ENCODE data around the gene HBP1. TPM values are rescaled to one million over a fixed set of nuclear protein-coding genes. Genes with fewer than 3 reads are reported as not detected.
A peak's percentile ranks its signal among the peaks of the same experiment; 100 is the strongest.

HBP1 gene
- total and polyA plus RNA-seq, 2 experiments from 2014 or later: 36.0 to 52.8 TPM

DNA sequence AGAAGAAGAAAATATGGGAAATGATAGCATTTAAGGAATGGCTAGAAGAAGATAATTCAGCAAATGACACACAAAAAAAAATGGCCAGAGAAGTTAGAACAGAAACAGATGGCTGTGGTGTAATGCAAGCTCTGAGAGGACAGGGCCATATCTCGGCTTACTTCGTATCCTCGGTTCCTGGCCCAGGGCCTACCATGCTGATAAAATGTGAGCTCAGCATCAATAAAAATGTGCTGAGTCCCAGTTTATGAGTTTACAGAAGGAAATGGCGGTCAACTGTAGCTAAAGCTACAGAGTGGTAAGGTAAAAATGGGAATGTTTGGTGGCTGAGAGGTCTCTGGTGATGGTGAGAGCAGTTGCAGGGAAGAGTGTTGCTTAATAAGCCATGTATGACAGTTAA, 40.8 kb downstream of the HBP1 start (continued):
- TF ChIP-seq, protein P1, sequence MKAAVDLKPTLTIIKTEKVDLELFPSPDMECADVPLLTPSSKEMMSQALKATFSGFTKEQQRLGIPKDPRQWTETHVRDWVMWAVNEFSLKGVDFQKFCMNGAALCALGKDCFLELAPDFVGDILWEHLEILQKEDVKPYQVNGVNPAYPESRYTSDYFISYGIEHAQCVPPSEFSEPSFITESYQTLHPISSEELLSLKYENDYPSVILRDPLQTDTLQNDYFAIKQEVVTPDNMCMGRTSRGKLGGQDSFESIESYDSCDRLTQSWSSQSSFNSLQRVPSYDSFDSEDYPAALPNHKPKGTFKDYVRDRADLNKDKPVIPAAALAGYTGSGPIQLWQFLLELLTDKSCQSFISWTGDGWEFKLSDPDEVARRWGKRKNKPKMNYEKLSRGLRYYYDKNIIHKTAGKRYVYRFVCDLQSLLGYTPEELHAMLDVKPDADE (IDR thresholded peaks at IDR 0.05): no peak
- no peak for TF ChIP-seq ZNF114 (CRISPR knock-in tag; IDR thresholded peaks at IDR 0.05)
- no peak for TF ChIP-seq POLR2AphosphoS5 (IDR thresholded peaks at IDR 0.05; ENCODE audit: low read depth)
- TF ChIP-seq JUNB (IDR thresholded peaks at IDR 0.05; ENCODE audit: unreplicated experiment): no peak
- TF ChIP-seq NANOG (IDR thresholded peaks at IDR 0.05; ENCODE audit: borderline replicate concordance): no peak
- TF ChIP-seq, protein P2, sequence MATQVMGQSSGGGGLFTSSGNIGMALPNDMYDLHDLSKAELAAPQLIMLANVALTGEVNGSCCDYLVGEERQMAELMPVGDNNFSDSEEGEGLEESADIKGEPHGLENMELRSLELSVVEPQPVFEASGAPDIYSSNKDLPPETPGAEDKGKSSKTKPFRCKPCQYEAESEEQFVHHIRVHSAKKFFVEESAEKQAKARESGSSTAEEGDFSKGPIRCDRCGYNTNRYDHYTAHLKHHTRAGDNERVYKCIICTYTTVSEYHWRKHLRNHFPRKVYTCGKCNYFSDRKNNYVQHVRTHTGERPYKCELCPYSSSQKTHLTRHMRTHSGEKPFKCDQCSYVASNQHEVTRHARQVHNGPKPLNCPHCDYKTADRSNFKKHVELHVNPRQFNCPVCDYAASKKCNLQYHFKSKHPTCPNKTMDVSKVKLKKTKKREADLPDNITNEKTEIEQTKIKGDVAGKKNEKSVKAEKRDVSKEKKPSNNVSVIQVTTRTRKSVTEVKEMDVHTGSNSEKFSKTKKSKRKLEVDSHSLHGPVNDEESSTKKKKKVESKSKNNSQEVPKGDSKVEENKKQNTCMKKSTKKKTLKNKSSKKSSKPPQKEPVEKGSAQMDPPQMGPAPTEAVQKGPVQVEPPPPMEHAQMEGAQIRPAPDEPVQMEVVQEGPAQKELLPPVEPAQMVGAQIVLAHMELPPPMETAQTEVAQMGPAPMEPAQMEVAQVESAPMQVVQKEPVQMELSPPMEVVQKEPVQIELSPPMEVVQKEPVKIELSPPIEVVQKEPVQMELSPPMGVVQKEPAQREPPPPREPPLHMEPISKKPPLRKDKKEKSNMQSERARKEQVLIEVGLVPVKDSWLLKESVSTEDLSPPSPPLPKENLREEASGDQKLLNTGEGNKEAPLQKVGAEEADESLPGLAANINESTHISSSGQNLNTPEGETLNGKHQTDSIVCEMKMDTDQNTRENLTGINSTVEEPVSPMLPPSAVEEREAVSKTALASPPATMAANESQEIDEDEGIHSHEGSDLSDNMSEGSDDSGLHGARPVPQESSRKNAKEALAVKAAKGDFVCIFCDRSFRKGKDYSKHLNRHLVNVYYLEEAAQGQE (IDR thresholded peaks at IDR 0.05; ENCODE audit: unreplicated experiment): no peak

DNA sequence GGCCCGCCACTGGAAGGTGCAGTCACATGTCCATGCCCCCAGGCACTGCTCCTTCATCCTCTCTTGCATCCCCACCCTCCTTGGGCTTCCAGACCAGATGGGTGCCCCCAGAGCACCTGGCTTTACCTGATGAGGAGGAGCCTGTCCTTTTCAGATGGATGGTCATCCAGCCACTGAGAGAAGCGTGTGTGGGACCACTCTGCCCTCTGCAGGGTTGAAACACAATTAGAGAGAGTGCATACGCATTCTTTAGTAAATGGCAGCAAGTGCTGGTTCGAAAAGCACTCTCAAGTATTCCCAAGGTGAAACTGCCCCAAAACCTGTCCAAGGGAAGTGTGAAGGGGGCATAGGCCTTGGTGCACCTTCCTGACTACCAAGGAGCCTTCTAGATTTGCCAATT, 41.6 kb downstream of the HBP1 start:
- H3K4me3 Mint-ChIP-seq: no peak overlapping the region
- DNase-seq (ENCODE audit: low spot score) (peak; percentile 41), ATAC-seq (peak; percentile 73)
- H3K27ac Mint-ChIP-seq: no peak overlapping the region
- Histone ChIP-seq H3K27ac (ENCODE audit: low read depth) (no peak overlapping the region), H3K9me2 (ENCODE audit: insufficient read depth) (no peaks in the 10 kb centered on the region), H3K4me2 (no peak overlapping the region), H3K36me3 (ENCODE audit: insufficient read depth) (no peaks in the 10 kb centered on the region), H4K20me1 (replicated peaks; ENCODE audit: insufficient read depth) (no peaks in the 10 kb centered on the region), H3K4me3 (no peak overlapping the region), H2AFZ (no peak overlapping the region), H3K4me1 (ENCODE audit: insufficient read depth) (no peaks in the 10 kb centered on the region), H3K79me2 (replicated peaks; ENCODE audit: insufficient read depth) (no peaks in the 10 kb centered on the region), H3K27me3 (ENCODE audit: insufficient read depth) (no peaks in the 10 kb centered on the region), H3F3A (replicated peaks; ENCODE audit: low read depth) (no peaks in the 10 kb centered on the region)
- H3K27me3 Mint-ChIP-seq (ENCODE audit: insufficient read depth, low read depth, poor library complexity): peaks cover 3% of the 10 kb centered on the region
- H3K9me3 Mint-ChIP-seq: no peaks in the 10 kb centered on the region
- H3K4me1 Mint-ChIP-seq: 0 out of 3 replicates have a peak, but pooled peaks cover 3% of the 10 kb centered on the region
- TF ChIP-seq ZNF114 (CRISPR knock-in tag; IDR thresholded peaks at IDR 0.05) (no peak), CREB1 (CRISPR knock-in tag; IDR thresholded peaks at IDR 0.05; ENCODE audit: low read depth) (no peak)
- TF ChIP-seq, protein P3, sequence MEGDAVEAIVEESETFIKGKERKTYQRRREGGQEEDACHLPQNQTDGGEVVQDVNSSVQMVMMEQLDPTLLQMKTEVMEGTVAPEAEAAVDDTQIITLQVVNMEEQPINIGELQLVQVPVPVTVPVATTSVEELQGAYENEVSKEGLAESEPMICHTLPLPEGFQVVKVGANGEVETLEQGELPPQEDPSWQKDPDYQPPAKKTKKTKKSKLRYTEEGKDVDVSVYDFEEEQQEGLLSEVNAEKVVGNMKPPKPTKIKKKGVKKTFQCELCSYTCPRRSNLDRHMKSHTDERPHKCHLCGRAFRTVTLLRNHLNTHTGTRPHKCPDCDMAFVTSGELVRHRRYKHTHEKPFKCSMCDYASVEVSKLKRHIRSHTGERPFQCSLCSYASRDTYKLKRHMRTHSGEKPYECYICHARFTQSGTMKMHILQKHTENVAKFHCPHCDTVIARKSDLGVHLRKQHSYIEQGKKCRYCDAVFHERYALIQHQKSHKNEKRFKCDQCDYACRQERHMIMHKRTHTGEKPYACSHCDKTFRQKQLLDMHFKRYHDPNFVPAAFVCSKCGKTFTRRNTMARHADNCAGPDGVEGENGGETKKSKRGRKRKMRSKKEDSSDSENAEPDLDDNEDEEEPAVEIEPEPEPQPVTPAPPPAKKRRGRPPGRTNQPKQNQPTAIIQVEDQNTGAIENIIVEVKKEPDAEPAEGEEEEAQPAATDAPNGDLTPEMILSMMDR (conservative IDR thresholded peaks at IDR 0.05; ENCODE audit: low read depth in 2 of 2): peak; percentile 27 to 56; a peak in 3 of 4 replicates
- TF ChIP-seq, protein P4, sequence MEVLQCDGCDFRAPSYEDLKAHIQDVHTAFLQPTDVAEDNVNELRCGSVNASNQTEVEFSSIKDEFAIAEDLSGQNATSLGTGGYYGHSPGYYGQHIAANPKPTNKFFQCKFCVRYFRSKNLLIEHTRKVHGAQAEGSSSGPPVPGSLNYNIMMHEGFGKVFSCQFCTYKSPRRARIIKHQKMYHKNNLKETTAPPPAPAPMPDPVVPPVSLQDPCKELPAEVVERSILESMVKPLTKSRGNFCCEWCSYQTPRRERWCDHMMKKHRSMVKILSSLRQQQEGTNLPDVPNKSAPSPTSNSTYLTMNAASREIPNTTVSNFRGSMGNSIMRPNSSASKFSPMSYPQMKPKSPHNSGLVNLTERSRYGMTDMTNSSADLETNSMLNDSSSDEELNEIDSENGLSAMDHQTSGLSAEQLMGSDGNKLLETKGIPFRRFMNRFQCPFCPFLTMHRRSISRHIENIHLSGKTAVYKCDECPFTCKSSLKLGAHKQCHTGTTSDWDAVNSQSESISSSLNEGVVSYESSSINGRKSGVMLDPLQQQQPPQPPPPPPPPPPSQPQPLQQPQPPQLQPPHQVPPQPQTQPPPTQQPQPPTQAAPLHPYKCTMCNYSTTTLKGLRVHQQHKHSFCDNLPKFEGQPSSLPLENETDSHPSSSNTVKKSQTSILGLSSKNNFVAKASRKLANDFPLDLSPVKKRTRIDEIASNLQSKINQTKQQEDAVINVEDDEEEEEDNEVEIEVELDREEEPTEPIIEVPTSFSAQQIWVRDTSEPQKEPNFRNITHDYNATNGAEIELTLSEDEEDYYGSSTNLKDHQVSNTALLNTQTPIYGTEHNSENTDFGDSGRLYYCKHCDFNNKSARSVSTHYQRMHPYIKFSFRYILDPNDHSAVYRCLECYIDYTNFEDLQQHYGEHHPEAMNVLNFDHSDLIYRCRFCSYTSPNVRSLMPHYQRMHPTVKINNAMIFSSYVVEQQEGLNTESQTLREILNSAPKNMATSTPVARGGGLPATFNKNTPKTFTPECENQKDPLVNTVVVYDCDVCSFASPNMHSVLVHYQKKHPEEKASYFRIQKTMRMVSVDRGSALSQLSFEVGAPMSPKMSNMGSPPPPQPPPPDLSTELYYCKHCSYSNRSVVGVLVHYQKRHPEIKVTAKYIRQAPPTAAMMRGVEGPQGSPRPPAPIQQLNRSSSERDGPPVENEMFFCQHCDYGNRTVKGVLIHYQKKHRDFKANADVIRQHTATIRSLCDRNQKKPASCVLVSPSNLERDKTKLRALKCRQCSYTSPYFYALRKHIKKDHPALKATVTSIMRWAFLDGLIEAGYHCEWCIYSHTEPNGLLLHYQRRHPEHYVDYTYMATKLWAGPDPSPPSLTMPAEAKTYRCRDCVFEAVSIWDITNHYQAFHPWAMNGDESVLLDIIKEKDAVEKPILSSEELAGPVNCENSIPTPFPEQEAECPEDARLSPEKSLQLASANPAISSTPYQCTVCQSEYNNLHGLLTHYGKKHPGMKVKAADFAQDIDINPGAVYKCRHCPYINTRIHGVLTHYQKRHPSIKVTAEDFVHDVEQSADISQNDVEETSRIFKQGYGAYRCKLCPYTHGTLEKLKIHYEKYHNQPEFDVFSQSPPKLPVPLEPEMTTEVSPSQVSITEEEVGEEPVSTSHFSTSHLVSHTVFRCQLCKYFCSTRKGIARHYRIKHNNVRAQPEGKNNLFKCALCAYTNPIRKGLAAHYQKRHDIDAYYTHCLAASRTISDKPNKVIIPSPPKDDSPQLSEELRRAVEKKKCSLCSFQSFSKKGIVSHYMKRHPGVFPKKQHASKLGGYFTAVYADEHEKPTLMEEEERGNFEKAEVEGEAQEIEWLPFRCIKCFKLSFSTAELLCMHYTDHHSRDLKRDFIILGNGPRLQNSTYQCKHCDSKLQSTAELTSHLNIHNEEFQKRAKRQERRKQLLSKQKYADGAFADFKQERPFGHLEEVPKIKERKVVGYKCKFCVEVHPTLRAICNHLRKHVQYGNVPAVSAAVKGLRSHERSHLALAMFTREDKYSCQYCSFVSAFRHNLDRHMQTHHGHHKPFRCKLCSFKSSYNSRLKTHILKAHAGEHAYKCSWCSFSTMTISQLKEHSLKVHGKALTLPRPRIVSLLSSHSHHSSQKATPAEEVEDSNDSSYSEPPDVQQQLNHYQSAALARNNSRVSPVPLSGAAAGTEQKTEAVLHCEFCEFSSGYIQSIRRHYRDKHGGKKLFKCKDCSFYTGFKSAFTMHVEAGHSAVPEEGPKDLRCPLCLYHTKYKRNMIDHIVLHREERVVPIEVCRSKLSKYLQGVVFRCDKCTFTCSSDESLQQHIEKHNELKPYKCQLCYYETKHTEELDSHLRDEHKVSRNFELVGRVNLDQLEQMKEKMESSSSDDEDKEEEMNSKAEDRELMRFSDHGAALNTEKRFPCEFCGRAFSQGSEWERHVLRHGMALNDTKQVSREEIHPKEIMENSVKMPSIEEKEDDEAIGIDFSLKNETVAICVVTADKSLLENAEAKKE (CRISPR knock-in tag; IDR thresholded peaks at IDR 0.05): no peak
- H3K36me3 Mint-ChIP-seq (ENCODE audit: low read depth): peaks cover 4% of the 10 kb centered on the region; the same call in 2 of the 3 replicates
